GM12872 (cell line): ENCODE data around the gene SRPK3.

Source experiments
- CTCF ChIP-seq: IDR thresholded peaks from 3 replicates; pipeline ENCODE4 v1.5.1; 2011; ENCODE audit warnings: low read depth, mild to moderate bottlenecking, low read length, moderate library complexity; ENCODE audit not compliant: insufficient read depth

SRPK3 gene

GRCh38 chrX:153784325-153784967 lies 3.6 kb downstream of the SRPK3 start:
- no peak for TF ChIP-seq CTCF

GRCh38 chrX:153786669-153787068 lies 5.8 kb downstream of the SRPK3 start:
- no peak for TF ChIP-seq CTCF

- no peak for TF ChIP-seq CTCF
Observed at GRCh38 chrX:153789654-153790053, 8.8 kb downstream of the SRPK3 start.

- no peak for TF ChIP-seq CTCF
Observed at GRCh38 chrX:153791104-153791852, 10.4 kb downstream of the SRPK3 start.

GRCh38 chrX:153792368-153792767 lies 11.5 kb downstream of the SRPK3 start:
- no peak for TF ChIP-seq CTCF

- no peak for TF ChIP-seq CTCF
Observed at GRCh38 chrX:153793291-153793690, 12.4 kb downstream of the SRPK3 start.

- no peak for TF ChIP-seq CTCF
Observed at GRCh38 chrX:153794018-153794896, 13.4 kb downstream of the SRPK3 start, which contains the start of the genes IDH3G and SSR4. Gene IDH3G (minus strand): TSS chrX:153794375. CDS start chrX:153794326, 49 bp downstream. Gene SSR4 (plus strand): TSS chrX:153794668. CDS start chrX:153794688, 20 bp downstream.
